ENCODE measurements around the gene COL20A1. TPM values are rescaled to one million over a fixed set of nuclear protein-coding genes. Genes with fewer than 3 reads are reported as not detected.

COL20A1 gene
- polyA plus RNA-seq, 2 of the 4 experiments (the other 2 are of a cell fraction), result 0.21 to 0.93 TPM

GRCh38 chr20:63363013-63363957 lies 70.3 kb downstream of the COL20A1 start:
- CTCF ChIA-PET, result interaction anchor here (0.9 to 2.3 kb wide), 5 partner anchors 18 to 140 kb away, joined by 4 to 11 read pairs (median 6); no protein-coding TSS in a partner anchor
- WGBS (ENCODE audit: missing lambda C conversion rate), result 74% methylated on average over 16 of the region's 23 CpGs
- no peak for ATAC-seq

GRCh38 chr20:63363981-63364561 lies 71.1 kb downstream of the COL20A1 start:
- FAIRE-seq, result no peak
- ChIA-PET POLR2A (no interaction called here), CTCF (interaction anchor here (1.8 to 2.3 kb wide), 3 partner anchors 19 to 140 kb away, joined by 4 to 8 read pairs (median 6); no protein-coding TSS in a partner anchor)
- no peak for ATAC-seq
- WGBS (ENCODE audit: missing lambda C conversion rate), result 74% methylated on average over 19 of the region's 19 CpGs
- Histone ChIP-seq H3K4me1 (0 out of 3 replicates have a peak, but pooled peaks cover 4% of the 10 kb centered on the region), H3K4me3 (no peak overlapping the region), H3K9me3 (no peaks in the 10 kb centered on the region), H3K27ac (no peak overlapping the region), H3K4me2 (no peak overlapping the region)
- DNase-seq (ENCODE audit: low read depth in 1 of 2, low spot score in 1 of 2), result no peak
- TF ChIP-seq HEYL (CRISPR knock-in tag; IDR thresholded peaks at IDR 0.05) (no peak), HMGXB4 (CRISPR knock-in tag; IDR thresholded peaks at IDR 0.05; ENCODE audit: borderline replicate concordance) (no peak), ZSCAN20 (CRISPR knock-in tag; IDR thresholded peaks at IDR 0.05) (no peak)

More at GRCh38 chr20:63363013-63363957, 70.3 kb downstream of the COL20A1 start:
- no peak for DNase-seq (ENCODE audit: low read depth in 1 of 2, low spot score in 1 of 2)
- TF ChIP-seq CTCF (IDR thresholded peaks at IDR 0.05), result no peak
- TF ChIP-seq POLR2AphosphoS2 (conservative IDR thresholded peaks at IDR 0.05; ENCODE audit: low read length), result no peak
- no peak for TF ChIP-seq TP53 (CRISPR knock-in tag; IDR thresholded peaks at IDR 0.05)
- TF ChIP-seq ELK1 (IDR thresholded peaks at IDR 0.05; ENCODE audit: low read depth, low read length), result no peak
- TF ChIP-seq EHMT2 (IDR thresholded peaks at IDR 0.05; ENCODE audit: low read depth), result no peak
- no peak for TF ChIP-seq BHLHE40 (IDR thresholded peaks at IDR 0.05; ENCODE audit: low read depth, low read length)
- Histone ChIP-seq H3K4me2 (no peak overlapping the region), H3K27ac (no peak overlapping the region), H3K9me3 (no peaks in the 10 kb centered on the region), H3K4me3 (no peak overlapping the region), H3K4me1 (0 out of 3 replicates have a peak, but pooled peaks cover 4% of the 10 kb centered on the region)
- POLR2A ChIA-PET, result no interaction called here
- FAIRE-seq, result no peak

DNA sequence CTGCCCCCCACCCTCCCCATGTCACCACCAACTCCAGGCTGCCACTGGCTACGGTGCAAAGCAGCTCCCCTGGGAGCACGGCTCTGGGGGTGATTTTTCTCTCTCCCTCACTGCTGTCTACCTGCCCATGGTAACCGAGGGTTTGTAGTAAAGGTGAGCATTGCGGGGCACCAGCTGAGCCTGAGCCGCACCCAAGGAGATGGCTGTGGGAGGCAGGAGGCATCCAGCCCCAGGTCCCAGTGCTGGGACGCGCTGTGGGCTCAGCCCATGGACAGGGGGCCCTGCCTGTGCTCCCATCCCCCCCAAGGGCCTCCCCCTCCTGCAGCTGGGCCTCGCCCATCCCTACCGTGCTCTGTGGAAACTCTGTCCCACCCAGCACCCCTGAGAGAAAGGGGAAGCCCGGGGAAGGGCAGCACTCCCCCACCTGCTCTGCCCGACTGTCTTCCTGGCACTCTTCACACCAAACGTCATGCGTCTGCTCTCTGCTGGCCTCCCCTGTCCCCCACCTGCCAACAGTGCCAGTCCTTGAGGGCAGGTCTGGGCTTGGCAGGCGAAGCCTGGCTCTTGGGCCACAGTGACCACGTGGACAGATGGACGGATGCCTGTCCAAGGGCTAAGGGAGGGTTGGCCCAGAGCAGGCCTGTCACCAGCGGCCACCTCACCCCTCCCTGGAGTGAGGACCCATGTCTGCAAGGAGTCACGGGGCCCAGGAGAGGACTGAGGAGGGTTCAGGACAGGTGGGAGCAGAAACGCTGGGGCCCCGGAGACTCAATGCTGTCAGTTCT lies 72.0 kb downstream of the COL20A1 start:
- H3K9me3 ChIP-seq, result no peaks in the 10 kb centered on the region
- H3K4me1 ChIP-seq, result 0 out of 3 replicates have a peak, but pooled peaks cover 4% of the 10 kb centered on the region
- no peak for DNase-seq (ENCODE audit: low read depth in 1 of 2, low spot score in 1 of 2)
- no peak overlapping the region for H3K27ac ChIP-seq
- H3K4me2 ChIP-seq, result no peak overlapping the region
- ATAC-seq, result no peak
- POLR2A ChIA-PET, result no interaction called here
- CTCF ChIA-PET, result interaction anchor here (2.0 to 2.3 kb wide), 2 partner anchors 56 to 141 kb away, joined by 6 to 8 read pairs; no protein-coding TSS in a partner anchor
- no peak for FAIRE-seq
- H3K4me3 ChIP-seq, result no peak overlapping the region
- 61% methylated on average over 8 of the region's 20 CpGs for WGBS (ENCODE audit: missing lambda C conversion rate)
- no peak for TF ChIP-seq CTCF (IDR thresholded peaks at IDR 0.05)
- TF ChIP-seq ZNF302 (CRISPR knock-in tag; IDR thresholded peaks at IDR 0.05), result no peak
- no peak for TF ChIP-seq SMC3 (IDR thresholded peaks at IDR 0.05)
- TF ChIP-seq EHMT2 (IDR thresholded peaks at IDR 0.05; ENCODE audit: low read depth), result no peak
- TF ChIP-seq RNF2 (IDR thresholded peaks at IDR 0.05; ENCODE audit: borderline replicate concordance, low read depth), result no peak
- no peak for TF ChIP-seq MAX (IDR thresholded peaks at IDR 0.05)
- TF ChIP-seq RFX5 (IDR thresholded peaks at IDR 0.05), result no peak
- no peak for TF ChIP-seq PHF8 (IDR thresholded peaks at IDR 0.05; ENCODE audit: borderline replicate concordance, low read depth)
- TF ChIP-seq, protein P1, sequence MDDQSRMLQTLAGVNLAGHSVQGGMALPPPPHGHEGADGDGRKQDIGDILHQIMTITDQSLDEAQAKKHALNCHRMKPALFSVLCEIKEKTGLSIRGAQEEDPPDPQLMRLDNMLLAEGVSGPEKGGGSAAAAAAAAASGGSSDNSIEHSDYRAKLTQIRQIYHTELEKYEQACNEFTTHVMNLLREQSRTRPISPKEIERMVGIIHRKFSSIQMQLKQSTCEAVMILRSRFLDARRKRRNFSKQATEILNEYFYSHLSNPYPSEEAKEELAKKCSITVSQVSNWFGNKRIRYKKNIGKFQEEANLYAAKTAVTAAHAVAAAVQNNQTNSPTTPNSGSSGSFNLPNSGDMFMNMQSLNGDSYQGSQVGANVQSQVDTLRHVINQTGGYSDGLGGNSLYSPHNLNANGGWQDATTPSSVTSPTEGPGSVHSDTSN (IDR thresholded peaks at IDR 0.05), result no peak
- no peak for TF ChIP-seq EHF (CRISPR knock-in tag; IDR thresholded peaks at IDR 0.05)

Data from A549 (cell line).